ENCODE results near the gene MYH6. TPM values are rescaled to one million over a fixed set of nuclear protein-coding genes. Genes with fewer than 3 reads are reported as not detected.

The MYH6 gene
- total and polyA plus RNA-seq, 2 donors (not counting 3 experiments of a cell fraction or from before 2014, with no cell fraction given): not detected

DNA sequence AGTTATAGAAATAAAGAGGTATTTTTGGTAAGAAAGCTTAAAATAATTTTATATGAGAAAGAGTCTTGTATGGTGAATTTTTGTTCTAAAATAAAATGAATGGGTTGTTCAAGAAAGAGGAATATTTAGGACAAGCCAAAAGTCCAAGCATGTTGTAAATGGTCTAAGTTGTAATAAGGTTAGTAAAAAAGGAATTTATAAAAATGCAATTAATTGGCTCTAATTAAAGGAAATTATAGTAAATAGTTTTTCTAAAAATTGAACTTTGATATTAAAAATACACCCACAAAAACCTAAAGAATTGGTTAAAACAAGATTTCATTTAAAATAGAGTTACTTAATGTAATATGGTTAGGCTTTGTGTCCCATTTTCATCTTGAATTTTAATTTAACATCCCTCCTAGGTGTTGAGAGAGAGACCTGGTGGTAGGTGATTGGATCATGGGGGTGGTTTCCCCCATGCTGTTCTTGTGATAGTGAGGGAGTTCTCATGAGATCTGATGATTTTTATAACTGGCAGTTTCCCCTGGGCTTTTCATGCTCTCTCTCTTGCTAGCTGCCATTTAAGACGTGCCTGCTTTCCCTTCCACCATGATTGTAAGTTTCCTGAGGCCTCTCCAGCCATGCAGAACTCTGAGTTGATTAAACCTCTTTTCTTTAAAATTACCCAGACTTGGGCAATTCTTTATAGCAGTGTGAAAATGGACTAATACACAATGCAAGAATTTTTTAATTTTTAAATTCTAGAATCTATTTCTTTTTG, 68.4 kb downstream of the MYH6 start:
- no peaks in the 10 kb centered on the region for H3K9me1 ChIP-seq (replicated peaks; ENCODE audit: control insufficient read depth, extremely low read depth, insufficient read depth, low read length)
- no peak overlapping the region for H2AFZ ChIP-seq (ENCODE audit: low read depth, low read length)
- H4K20me1 ChIP-seq (replicated peaks; ENCODE audit: control insufficient read depth, extremely low read depth, insufficient read depth, low read length): no peaks in the 10 kb centered on the region
- dilution Hi-C loops (cut with MboI; ENCODE audit: extremely low pct_ligation_motif_present, low sequenced_read_pairs) (no loop called here), intact Hi-C loops (cut with micrococcal nuclease) (no loop called here)
- no peaks in the 10 kb centered on the region for H3K4me1 ChIP-seq (ENCODE audit: control insufficient read depth, extremely low read depth, insufficient read depth, low read length)
- H3K79me2 ChIP-seq (ENCODE audit: control insufficient read depth, insufficient read depth, low read length): no peaks in the 10 kb centered on the region
- DNase-seq (ENCODE audit: low read depth, low spot score) (no peak), FAIRE-seq (no peak)
- H3K27ac ChIP-seq (ENCODE audit: insufficient read depth, low read depth, low read length): no peak overlapping the region
- ChIA-PET CTCF (interaction anchor here (1.5 kb wide), 1 partner anchor 11 kb away, joined by 3 read pairs; no protein-coding TSS in a partner anchor), POLR2A (no interaction called here)
- H3K9me3 ChIP-seq (replicated peaks; ENCODE audit: control insufficient read depth, insufficient read depth, low read length): no peaks in the 10 kb centered on the region
- TF ChIP-seq, protein P1, sequence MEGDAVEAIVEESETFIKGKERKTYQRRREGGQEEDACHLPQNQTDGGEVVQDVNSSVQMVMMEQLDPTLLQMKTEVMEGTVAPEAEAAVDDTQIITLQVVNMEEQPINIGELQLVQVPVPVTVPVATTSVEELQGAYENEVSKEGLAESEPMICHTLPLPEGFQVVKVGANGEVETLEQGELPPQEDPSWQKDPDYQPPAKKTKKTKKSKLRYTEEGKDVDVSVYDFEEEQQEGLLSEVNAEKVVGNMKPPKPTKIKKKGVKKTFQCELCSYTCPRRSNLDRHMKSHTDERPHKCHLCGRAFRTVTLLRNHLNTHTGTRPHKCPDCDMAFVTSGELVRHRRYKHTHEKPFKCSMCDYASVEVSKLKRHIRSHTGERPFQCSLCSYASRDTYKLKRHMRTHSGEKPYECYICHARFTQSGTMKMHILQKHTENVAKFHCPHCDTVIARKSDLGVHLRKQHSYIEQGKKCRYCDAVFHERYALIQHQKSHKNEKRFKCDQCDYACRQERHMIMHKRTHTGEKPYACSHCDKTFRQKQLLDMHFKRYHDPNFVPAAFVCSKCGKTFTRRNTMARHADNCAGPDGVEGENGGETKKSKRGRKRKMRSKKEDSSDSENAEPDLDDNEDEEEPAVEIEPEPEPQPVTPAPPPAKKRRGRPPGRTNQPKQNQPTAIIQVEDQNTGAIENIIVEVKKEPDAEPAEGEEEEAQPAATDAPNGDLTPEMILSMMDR (IDR thresholded peaks at IDR 0.05; ENCODE audit: extremely low read depth in 1 of 2, insufficient read depth in 1 of 2, low read depth in 1 of 2, low read length in 2 of 2): no peak
- TF ChIP-seq POLR2A (IDR thresholded peaks at IDR 0.05; ENCODE audit: low read depth, low read length) (no peak), FOS (IDR thresholded peaks at IDR 0.05; ENCODE audit: borderline replicate concordance, insufficient read depth, low read length) (no peak), JUN (IDR thresholded peaks at IDR 0.05; ENCODE audit: borderline replicate concordance, insufficient read depth, insufficient read length, low read depth) (no peak)
- no peak overlapping the region for H3K9ac ChIP-seq (replicated peaks; ENCODE audit: extremely low read depth, insufficient read depth, low read length)
- BruUV-seq (replicated peaks): no TSS peak
- peaks cover 4 to 11% of the 10 kb centered on the region in 2 experiments for H3K27me3 ChIP-seq (ENCODE audit: control insufficient read depth in 2 of 2, insufficient read depth in 2 of 2, low read length in 2 of 2)
- H3K36me3 ChIP-seq (ENCODE audit: control insufficient read depth in 2 of 2, extremely low read depth in 1 of 2, insufficient read depth in 2 of 2, low read length in 2 of 2): no peaks in the 10 kb centered on the region
- no peak overlapping the region for H3K4me2 ChIP-seq (ENCODE audit: insufficient read depth, low read length)
- no peak overlapping the region for H3K4me3 ChIP-seq (replicated peaks in 1 of 3; ENCODE audit: insufficient read depth in 1 of 3, low read depth in 1 of 3, low read length in 3 of 3)

DNA sequence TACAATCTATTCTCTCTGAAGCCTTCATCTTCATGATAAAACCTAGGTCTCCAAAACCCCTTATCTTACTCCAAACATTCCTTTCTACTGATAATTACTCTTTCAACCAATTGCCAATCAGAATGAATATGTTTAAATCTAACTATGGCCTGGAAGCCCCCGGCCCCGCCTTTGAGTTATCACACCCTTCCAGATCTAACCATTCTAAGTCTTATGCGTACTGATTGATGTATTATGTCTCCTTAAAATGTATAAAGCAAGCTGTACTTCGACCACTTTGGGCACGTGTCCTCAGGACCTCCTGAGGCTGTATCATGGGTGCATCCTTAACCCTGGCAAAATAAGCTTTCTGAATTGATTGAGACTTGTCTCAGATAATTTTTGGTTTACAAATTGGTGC, 72.5 kb downstream of the MYH6 start:
- H3K79me2 ChIP-seq (ENCODE audit: control insufficient read depth, insufficient read depth, low read length): no peaks in the 10 kb centered on the region
- no peaks in the 10 kb centered on the region for H4K20me1 ChIP-seq (replicated peaks; ENCODE audit: control insufficient read depth, extremely low read depth, insufficient read depth, low read length)
- DNase-seq (ENCODE audit: low read depth, low spot score) (no peak), FAIRE-seq (no peak)
- no peaks in the 10 kb centered on the region for H3K36me3 ChIP-seq (ENCODE audit: control insufficient read depth in 2 of 2, extremely low read depth in 1 of 2, insufficient read depth in 2 of 2, low read length in 2 of 2)
- H3K9me3 ChIP-seq (replicated peaks; ENCODE audit: control insufficient read depth, insufficient read depth, low read length): no peaks in the 10 kb centered on the region
- H3K27me3 ChIP-seq (ENCODE audit: control insufficient read depth in 2 of 2, insufficient read depth in 2 of 2, low read length in 2 of 2): peaks cover 0 to 7% of the 10 kb centered on the region in 2 experiments
- H3K27ac ChIP-seq (ENCODE audit: insufficient read depth, low read depth, low read length): no peak overlapping the region
- no TSS peak for BruUV-seq (replicated peaks)
- H2AFZ ChIP-seq (ENCODE audit: low read depth, low read length): no peak overlapping the region
- CTCF ChIA-PET: no interaction called here
- TF ChIP-seq POLR2AphosphoS5 (IDR thresholded peaks at IDR 0.05; ENCODE audit: insufficient read depth, low read depth, low read length): no peak
- TF ChIP-seq, protein P2, sequence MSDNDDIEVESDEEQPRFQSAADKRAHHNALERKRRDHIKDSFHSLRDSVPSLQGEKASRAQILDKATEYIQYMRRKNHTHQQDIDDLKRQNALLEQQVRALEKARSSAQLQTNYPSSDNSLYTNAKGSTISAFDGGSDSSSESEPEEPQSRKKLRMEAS (IDR thresholded peaks at IDR 0.05; ENCODE audit: insufficient read depth, insufficient read length): no peak
- no peak for TF ChIP-seq POLR2A (IDR thresholded peaks at IDR 0.05; ENCODE audit: low read depth, low read length)
- no peak for TF ChIP-seq JUN (IDR thresholded peaks at IDR 0.05; ENCODE audit: borderline replicate concordance, insufficient read depth, insufficient read length, low read depth)
- TF ChIP-seq, protein P1 (IDR thresholded peaks at IDR 0.05; ENCODE audit: extremely low read depth in 1 of 2, insufficient read depth in 1 of 2, low read depth in 1 of 2, low read length in 2 of 2): no peak
- intact Hi-C loops (cut with micrococcal nuclease) (no loop called here), dilution Hi-C loops (cut with MboI; ENCODE audit: extremely low pct_ligation_motif_present, low sequenced_read_pairs) (no loop called here)
- H3K9me1 ChIP-seq (replicated peaks; ENCODE audit: control insufficient read depth, extremely low read depth, insufficient read depth, low read length): no peaks in the 10 kb centered on the region
- H3K4me3 ChIP-seq (replicated peaks in 1 of 3; ENCODE audit: insufficient read depth in 1 of 3, low read depth in 1 of 3, low read length in 3 of 3): no peak overlapping the region
- no peaks in the 10 kb centered on the region for H3K4me1 ChIP-seq (ENCODE audit: control insufficient read depth, extremely low read depth, insufficient read depth, low read length)
- no peak overlapping the region for H3K4me2 ChIP-seq (ENCODE audit: insufficient read depth, low read length)
- POLR2A ChIA-PET: no interaction called here
- no peak overlapping the region for H3K9ac ChIP-seq (replicated peaks; ENCODE audit: extremely low read depth, insufficient read depth, low read length)

Data from endothelial cell of umbilical vein (primary cell).